ENCODE measurements around the gene ACTA2. TPM values are rescaled to one million over a fixed set of nuclear protein-coding genes. Genes with fewer than 3 reads are reported as not detected.
A peak's percentile ranks its signal among the peaks of the same experiment; 100 is the strongest.

Gene ACTA2
- total and polyA plus RNA-seq, 2 donors (not counting 1 experiment from before 2014, with no cell fraction given), result 1.8 to 3.7 TPM

- H3K27ac Mint-ChIP-seq, result no peak overlapping the region
- Histone ChIP-seq H3K4me3 (ENCODE audit: control extremely low read depth in 1 of 5, extremely low read depth in 1 of 5, insufficient read depth in 1 of 5, low read depth in 2 of 5, low read length in 4 of 5) (no peak overlapping the region), H3K36me3 (replicated peaks in 1 of 2; ENCODE audit: control extremely low read depth in 1 of 2, control insufficient read depth in 1 of 2, extremely low read depth in 1 of 2, insufficient read depth in 2 of 2, low read length in 1 of 2) (peaks cover 0 to 2% of the 10 kb centered on the region in 2 experiments), H3K27ac (ENCODE audit: low read length in 2 of 2) (no peak overlapping the region), H3K9me3 (ENCODE audit: control extremely low read depth in 1 of 3, control insufficient read depth in 2 of 3, insufficient read depth in 1 of 3, low read length in 2 of 3) (no peaks in the 10 kb centered on the region), H3K4me1 (ENCODE audit: control insufficient read depth in 2 of 2, insufficient read depth in 2 of 2, low read length in 2 of 2) (peaks cover 9 to 13% of the 10 kb centered on the region in 2 donors), H3K79me2 (ENCODE audit: control insufficient read depth, insufficient read depth, low read length) (no peaks in the 10 kb centered on the region), H2AFZ (ENCODE audit: insufficient read depth, low read depth, low read length, poor library complexity, severe bottlenecking) (no peak overlapping the region), H3K4me2 (replicated peaks; ENCODE audit: low read depth, low read length, poor library complexity, severe bottlenecking) (no peak overlapping the region), H4K20me1 (ENCODE audit: control insufficient read depth, insufficient read depth, low read length, poor library complexity, severe bottlenecking) (no peaks in the 10 kb centered on the region), H3K9ac (ENCODE audit: low read length) (no peak overlapping the region), H3K27me3 (replicated peaks in 1 of 4; ENCODE audit: control extremely low read depth in 1 of 4, control insufficient read depth in 3 of 4, insufficient read depth in 4 of 4, low read length in 3 of 4) (no peaks in the 10 kb centered on the region)
- ChIA-PET POLR2A (no interaction called here), CTCF (interaction anchor here (0.7 to 12.4 kb wide), 5 partner anchors 11 to 280 kb away, joined by 3 to 749 read pairs (median 13); partner anchors contain the start of gene FAS)
- intact Hi-C loops (cut with micrococcal nuclease), result loop anchor here (10.0 kb wide), 2 partner anchors 253 to 627 kb away; no protein-coding TSS in a partner anchor
- H3K4me1 Mint-ChIP-seq, result peaks cover 21% of the 10 kb centered on the region
- H3K9me3 Mint-ChIP-seq (ENCODE audit: insufficient read depth), result no peaks in the 10 kb centered on the region
- H3K4me3 Mint-ChIP-seq, result no peak overlapping the region
- TF ChIP-seq CTCF (IDR thresholded peaks at IDR 0.05) (no peak), EZH2 (IDR thresholded peaks at IDR 0.05; ENCODE audit: borderline replicate concordance, insufficient read depth, low read depth, low read length, poor library complexity, severe bottlenecking) (no peak)
- H3K27me3 Mint-ChIP-seq, result no peaks in the 10 kb centered on the region
- WGBS (ENCODE audit: insufficient coverage), result 100% methylated on average over 1 of the region's 3 CpGs
- ATAC-seq (ENCODE audit: low read depth) (no peak), DNase-seq (no peak)
Observed at GRCh38 chr10:88938039-88938438, 14.5 kb downstream of the ACTA2 start.

GRCh38 chr10:88936656-88937055, 15.9 kb downstream of the ACTA2 start:
- peaks cover 0 to 2% of the 10 kb centered on the region in 2 experiments for H3K36me3 ChIP-seq (replicated peaks in 1 of 2; ENCODE audit: control extremely low read depth in 1 of 2, control insufficient read depth in 1 of 2, extremely low read depth in 1 of 2, insufficient read depth in 2 of 2, low read length in 1 of 2)
- intact Hi-C loops (cut with micrococcal nuclease), result loop anchor here (10.0 kb wide), 2 partner anchors 252 to 628 kb away; no protein-coding TSS in a partner anchor
- Mint-ChIP-seq H3K27ac (peak overlapping the region; percentile 4), H3K4me3 (no peak overlapping the region), H3K27me3 (no peaks in the 10 kb centered on the region), H3K9me3 (ENCODE audit: insufficient read depth) (no peaks in the 10 kb centered on the region), H3K4me1 (peaks cover 30% of the 10 kb centered on the region)
- no peak overlapping the region for H3K9ac ChIP-seq (ENCODE audit: low read length)
- peaks cover 13 to 20% of the 10 kb centered on the region in 2 donors for H3K4me1 ChIP-seq (ENCODE audit: control insufficient read depth in 2 of 2, insufficient read depth in 2 of 2, low read length in 2 of 2)
- H3K27ac ChIP-seq (ENCODE audit: low read length in 2 of 2), result no peak overlapping the region
- H3K27me3 ChIP-seq (replicated peaks in 1 of 4; ENCODE audit: control extremely low read depth in 1 of 4, control insufficient read depth in 3 of 4, insufficient read depth in 4 of 4, low read length in 3 of 4), result no peaks in the 10 kb centered on the region
- no peak for DNase-seq
- H3K79me2 ChIP-seq (ENCODE audit: control insufficient read depth, insufficient read depth, low read length), result no peaks in the 10 kb centered on the region
- H3K4me2 ChIP-seq (replicated peaks; ENCODE audit: low read depth, low read length, poor library complexity, severe bottlenecking), result no peak overlapping the region
- 100% methylated on average over 1 of the region's 3 CpGs for WGBS (ENCODE audit: insufficient coverage)
- CTCF ChIA-PET, result interaction anchor here (0.6 to 12.4 kb wide), 17 partner anchors 9 to 281 kb away, joined by 3 to 749 read pairs (median 5); partner anchors contain the start of genes CH25H and FAS
- H3K4me3 ChIP-seq (ENCODE audit: control extremely low read depth in 1 of 5, extremely low read depth in 1 of 5, insufficient read depth in 1 of 5, low read depth in 2 of 5, low read length in 4 of 5), result no peak overlapping the region
- no peak overlapping the region for H2AFZ ChIP-seq (ENCODE audit: insufficient read depth, low read depth, low read length, poor library complexity, severe bottlenecking)
- ATAC-seq (ENCODE audit: low read depth), result no peak
- no peaks in the 10 kb centered on the region for H3K9me3 ChIP-seq (ENCODE audit: control extremely low read depth in 1 of 3, control insufficient read depth in 2 of 3, insufficient read depth in 1 of 3, low read length in 2 of 3)
- TF ChIP-seq EZH2 (IDR thresholded peaks at IDR 0.05; ENCODE audit: borderline replicate concordance, insufficient read depth, low read depth, low read length, poor library complexity, severe bottlenecking) (no peak), CTCF (IDR thresholded peaks at IDR 0.05) (no peak)
- no peaks in the 10 kb centered on the region for H4K20me1 ChIP-seq (ENCODE audit: control insufficient read depth, insufficient read depth, low read length, poor library complexity, severe bottlenecking)
- POLR2A ChIA-PET, result no interaction called here
